Measurements from ENCODE around the gene RGP1. TPM values are rescaled to one million over a fixed set of nuclear protein-coding genes. Genes with fewer than 3 reads are reported as not detected.

RGP1 gene
- polyA plus RNA-seq, 3 donors, result 2.3 to 9.0 (median 3.3) TPM

GRCh38 chr9:35801328-35802128 lies 52.4 kb downstream of the RGP1 start:
- H3K4me3 ChIP-seq (replicated peaks in 1 of 3; ENCODE audit: low read depth in 2 of 3, low read length in 3 of 3), result no peak overlapping the region
- H4K20me1 ChIP-seq (ENCODE audit: insufficient read depth, low read length), result no peaks in the 10 kb centered on the region
- no peak overlapping the region for H3K27ac ChIP-seq (ENCODE audit: low read depth in 1 of 2, low read length in 2 of 2)
- Mint-ChIP-seq H3K27me3 (ENCODE audit: low read depth in 3 of 3) (peaks cover 2 to 8% (median 3%) of the 10 kb centered on the region in 3 donors), H3K36me3 (no peaks in the 10 kb centered on the region), H3K4me3 (no peak overlapping the region), H3K4me1 (peaks cover 3% of the 10 kb centered on the region), H3K9me3 (no peaks in the 10 kb centered on the region), H3K27ac (no peak overlapping the region)
- no peak overlapping the region for H3K9ac ChIP-seq (ENCODE audit: insufficient read depth, low read length, poor library complexity, severe bottlenecking)
- over 99% methylated on average over 13 of the region's 13 CpGs for WGBS (ENCODE audit: insufficient coverage)
- intact Hi-C loops (cut with micrococcal nuclease), result no loop called here
- H3K4me1 ChIP-seq (ENCODE audit: control insufficient read depth in 1 of 2, insufficient read depth in 2 of 2, low read length in 2 of 2), result no peaks in the 10 kb centered on the region
- no peaks in the 10 kb centered on the region for H3K79me2 ChIP-seq (ENCODE audit: insufficient read depth, low read length)
- H3K36me3 ChIP-seq (replicated peaks in 1 of 2; ENCODE audit: control insufficient read depth in 1 of 2, insufficient read depth in 2 of 2, low read length in 2 of 2), result no peaks in the 10 kb centered on the region
- no peak for DNase-seq
- no peak overlapping the region for H3K4me2 ChIP-seq (replicated peaks; ENCODE audit: extremely low read depth, low read length, poor library complexity, severe bottlenecking)
- no peaks in the 10 kb centered on the region for H3K9me3 ChIP-seq (replicated peaks in 1 of 2; ENCODE audit: control insufficient read depth in 1 of 2, insufficient read depth in 1 of 2, low read length in 2 of 2)
- TF ChIP-seq CTCF (IDR thresholded peaks at IDR 0.05), result no peak
- H2AFZ ChIP-seq (ENCODE audit: insufficient read depth, low read depth, low read length, poor library complexity, severe bottlenecking), result no peak overlapping the region
- H3K27me3 ChIP-seq (ENCODE audit: control insufficient read depth in 2 of 2, insufficient read depth in 2 of 2, low read length in 2 of 2), result no peaks in the 10 kb centered on the region

- H3K4me3 Mint-ChIP-seq, result no peak overlapping the region
- intact Hi-C loops (cut with micrococcal nuclease), result no loop called here
These were observed 57.0 kb downstream of the RGP1 start for GRCh38 chr9:35806101-35806500.

More at GRCh38 chr9:35806101-35806500, 57.0 kb downstream of the RGP1 start:
- Histone ChIP-seq H3K4me2 (replicated peaks; ENCODE audit: extremely low read depth, low read length, poor library complexity, severe bottlenecking) (no peak overlapping the region), H3K27me3 (ENCODE audit: control insufficient read depth in 2 of 2, insufficient read depth in 2 of 2, low read length in 2 of 2) (no peaks in the 10 kb centered on the region), H3K4me3 (replicated peaks in 1 of 3; ENCODE audit: low read depth in 2 of 3, low read length in 3 of 3) (no peak overlapping the region), H4K20me1 (ENCODE audit: insufficient read depth, low read length) (no peaks in the 10 kb centered on the region), H2AFZ (ENCODE audit: insufficient read depth, low read depth, low read length, poor library complexity, severe bottlenecking) (no peak overlapping the region), H3K79me2 (ENCODE audit: insufficient read depth, low read length) (no peaks in the 10 kb centered on the region), H3K4me1 (ENCODE audit: control insufficient read depth in 1 of 2, insufficient read depth in 2 of 2, low read length in 2 of 2) (peaks cover 0 to under 1% of the 10 kb centered on the region in 2 donors), H3K9ac (ENCODE audit: insufficient read depth, low read length, poor library complexity, severe bottlenecking) (no peak overlapping the region), H3K27ac (ENCODE audit: low read depth in 1 of 2, low read length in 2 of 2) (no peak overlapping the region), H3K9me3 (replicated peaks in 1 of 2; ENCODE audit: control insufficient read depth in 1 of 2, insufficient read depth in 1 of 2, low read length in 2 of 2) (no peaks in the 10 kb centered on the region), H3K36me3 (replicated peaks in 1 of 2; ENCODE audit: control insufficient read depth in 1 of 2, insufficient read depth in 2 of 2, low read length in 2 of 2) (no peaks in the 10 kb centered on the region)
- Mint-ChIP-seq H3K27ac (no peak overlapping the region), H3K36me3 (peaks cover 2 to 4% of the 10 kb centered on the region in 2 donors), H3K27me3 (ENCODE audit: low read depth in 3 of 3) (peaks cover 1 to 4% (median 2%) of the 10 kb centered on the region in 3 donors), H3K9me3 (no peaks in the 10 kb centered on the region), H3K4me1 (peaks cover under 1% of the 10 kb centered on the region)
- no peak for DNase-seq
- 100% methylated on average over 7 of the region's 8 CpGs for WGBS (ENCODE audit: insufficient coverage)
- no peak for TF ChIP-seq CTCF (IDR thresholded peaks at IDR 0.05)

Small RNA genes within 50 kb of the gene (small RNA-seq; reads per million reads assigned to genes)
- 0.94 reads per million for gene MIR6853 (ENCODE audit: insufficient read length, low read depth)

Other genes with a start within 250 kb of the RGP1 start
- 10 to 100 TPM in 1 of 3 donors, 1 to 10 TPM in 2; 2.9 to 38.3 (median 2.9) TPM for gene TESK1, start 144.0 kb upstream of the RGP1 start, polyA plus RNA-seq
- 1 to 10 TPM; 1.6 to 6.8 (median 1.8) TPM for gene CD72, start 130.9 kb upstream of the RGP1 start, polyA plus RNA-seq
- gene SIT1, start 98.4 kb upstream of the RGP1 start, polyA plus RNA-seq, result under 1 TPM in 2 of 3 donors, not detected in 1; 0.27 to 0.36 TPM
- 10 to 100 TPM in 1 of 3 donors, not detected in 2; 13.3 TPM for gene RMRP, start 91.3 kb upstream of the RGP1 start, polyA plus RNA-seq
- 10 to 100 TPM; 17.2 to 32.6 (median 23.2) TPM for gene CCDC107, start 91.0 kb upstream of the RGP1 start, polyA plus RNA-seq
- gene ARHGEF39, start 84.1 kb upstream of the RGP1 start, polyA plus RNA-seq, result under 1 TPM; 0.13 to 0.53 (median 0.42) TPM
- gene CA9, start 75.4 kb upstream of the RGP1 start, polyA plus RNA-seq, result not detected
- gene TPM2, start 59.4 kb upstream of the RGP1 start, polyA plus RNA-seq, result 1 to 10 TPM in 1 of 3 donors, not detected in 2; 7.7 TPM
- 100 to 1,000 TPM in 1 of 3 donors, 10 to 100 TPM in 2; 46.6 to 251 (median 93.0) TPM for gene TLN1, start 17.1 kb upstream of the RGP1 start, polyA plus RNA-seq
- gene CREB3, start 16.6 kb upstream of the RGP1 start, polyA plus RNA-seq, result 10 to 100 TPM; 17.4 to 38.7 (median 32.2) TPM
- gene GBA2, start 59 bp upstream of the RGP1 start, polyA plus RNA-seq, result 100 to 1,000 TPM in 1 of 3 donors, 10 to 100 TPM in 2; 18.1 to 130 (median 26.4) TPM
- not detected for gene MSMP, start 5.0 kb downstream of the RGP1 start, polyA plus RNA-seq
- under 1 TPM in 1 of 3 donors, not detected in 2; 0.48 TPM for gene NPR2, start 42.3 kb downstream of the RGP1 start, polyA plus RNA-seq
- 1 to 10 TPM in 1 of 3 donors, under 1 TPM in 2; 0.52 to 2.9 (median 0.68) TPM for gene SPAG8, start 63.0 kb downstream of the RGP1 start, polyA plus RNA-seq
- 10 to 100 TPM; 19.9 to 64.5 (median 59.1) TPM for gene HINT2, start 65.8 kb downstream of the RGP1 start, polyA plus RNA-seq
- gene FAM221B, start 79.4 kb downstream of the RGP1 start, polyA plus RNA-seq, result under 1 TPM in 2 of 3 donors, not detected in 1; 0.05 to 0.63 TPM
- 10 to 100 TPM in 1 of 3 donors, 1 to 10 TPM in 2; 2.6 to 11.6 (median 3.8) TPM for gene TMEM8B, start 79.9 kb downstream of the RGP1 start, polyA plus RNA-seq
- not detected for gene OR13J1, start 121.1 kb downstream of the RGP1 start, polyA plus RNA-seq
- gene HRCT1, start 156.9 kb downstream of the RGP1 start, polyA plus RNA-seq, result not detected
- gene SPAAR, start 160.2 kb downstream of the RGP1 start, polyA plus RNA-seq, result not detected
- not detected for gene OR2S2, start 208.9 kb downstream of the RGP1 start, polyA plus RNA-seq

All from CD14-positive monocyte (primary cell).